ENCODE measurements around the gene MIPEP.

Gene MIPEP

GRCh38 chr13:23828866-23829265 is 60.3 kb downstream of the MIPEP start (continued):
- TF ChIP-seq ZBTB26 (tag by site-specific recombination; optimal IDR thresholded peaks at IDR 0.05) (no peak), ZNF645 (tag by site-specific recombination; IDR thresholded peaks at IDR 0.05) (no peak), ZNF362 (tag by site-specific recombination; IDR thresholded peaks at IDR 0.05) (no peak), PBX3 (CRISPR knock-in tag; IDR thresholded peaks at IDR 0.05) (no peak), ZNF768 (tag by site-specific recombination; IDR thresholded peaks at IDR 0.05) (no peak), ZNF202 (tag by site-specific recombination; IDR thresholded peaks at IDR 0.05; ENCODE audit: borderline replicate concordance) (no peak)

GRCh38 chr13:23828086-23828485 is 61.1 kb downstream of the MIPEP start:
- ChIA-PET CTCF (interaction anchor here (0.6 kb wide), 1 partner anchor 1285 kb away, joined by 4 read pairs; no protein-coding TSS in a partner anchor), POLR2A (no interaction called here)
- Histone ChIP-seq H3K27ac (ENCODE audit: extremely low read depth, low read depth, low read length) (no peak overlapping the region), H3K4me3 (ENCODE audit: low read depth, low read length) (no peak overlapping the region), H3K36me3 (ENCODE audit: control insufficient read depth in 2 of 2, insufficient read depth in 1 of 2, low read length in 2 of 2) (peaks cover 0 to 14% of the 10 kb centered on the region in 2 experiments; a peak in 1 of 3 replicates), H3K9me3 (ENCODE audit: control insufficient read depth, insufficient read depth, low read depth, low read length) (no peaks in the 10 kb centered on the region), H3K4me1 (ENCODE audit: control insufficient read depth, insufficient read depth, low read length) (no peaks in the 10 kb centered on the region)
- TF ChIP-seq ZNF580 (tag by site-specific recombination; IDR thresholded peaks at IDR 0.05) (no peak), HOXA7 (CRISPR knock-in tag; IDR thresholded peaks at IDR 0.05; ENCODE audit: borderline replicate concordance) (no peak), SETDB1 (IDR thresholded peaks at IDR 0.05; ENCODE audit: insufficient read length, low read length) (no peak), PATZ1 (tag by site-specific recombination; IDR thresholded peaks at IDR 0.05) (no peak), ZNF146 (tag by site-specific recombination; IDR thresholded peaks at IDR 0.05) (no peak), ZNF175 (tag by site-specific recombination; IDR thresholded peaks at IDR 0.05) (no peak), ZNF768 (tag by site-specific recombination; IDR thresholded peaks at IDR 0.05) (no peak), GLI2 (tag by site-specific recombination; IDR thresholded peaks at IDR 0.05; ENCODE audit: borderline replicate concordance, low read depth) (no peak), ZNF362 (tag by site-specific recombination; IDR thresholded peaks at IDR 0.05) (no peak), PRDM4 (tag by site-specific recombination; IDR thresholded peaks at IDR 0.05) (no peak), ZNF133 (tag by site-specific recombination; IDR thresholded peaks at IDR 0.05) (no peak), ZNF292 (tag by site-specific recombination; IDR thresholded peaks at IDR 0.05; ENCODE audit: borderline replicate concordance, low read depth) (no peak), ZNF26 (tag by site-specific recombination; IDR thresholded peaks at IDR 0.05) (no peak), ZNF843 (tag by site-specific recombination; IDR thresholded peaks at IDR 0.05) (no peak)

All from HEK293 (cell line).